Upper lobe of right lung (tissue), 1 donor: ENCODE data around the gene BPIFA3. TPM values are rescaled to one million over a fixed set of nuclear protein-coding genes. Genes with fewer than 3 reads are reported as not detected.

Experiments
- ATAC-seq: fragments of 200-7000 bp; cut with Tn5 transposase; one replicate; pipeline ENCODE4 v1.9.1; 2020; ENCODE audit warnings: mild to moderate bottlenecking, moderate library complexity
- DNase-seq: peaks from one replicate; pipeline ENCODE4 v3.0.0-alpha.2; 2020
- H3K27ac ChIP-seq: fragments of 200-600 bp; one replicate; pipeline ENCODE4 v1.8.0; 2022
- H3K27me3 ChIP-seq: fragments of 200-600 bp; one replicate; pipeline ENCODE4 v1.8.0; 2022; ENCODE audit warnings: mild to moderate bottlenecking
- H3K36me3 ChIP-seq: fragments of 200-600 bp; one replicate; pipeline ENCODE4 v1.8.0; 2022
- H3K4me1 ChIP-seq: fragments of 200-600 bp; one replicate; pipeline ENCODE4 v1.8.0; 2022
- H3K4me3 ChIP-seq: fragments of 200-600 bp; one replicate; pipeline ENCODE4 v1.8.0; 2022; ENCODE audit warnings: mild to moderate bottlenecking
- H3K9me3 ChIP-seq: fragments of 200-600 bp; one replicate; pipeline ENCODE4 v1.8.0; 2022
- CTCF ChIP-seq: fragments of 200-600 bp; IDR thresholded peaks from one replicate; pipeline ENCODE4 v1.8.0; 2022; ENCODE audit warnings: antibody characterized with exemption
- intact Hi-C: fragments of 100-400 bp; cut with DNase I; formaldehyde crosslinking; loops from one replicate; pipeline ENCODE4 v1.11.0; 2022
- total RNA-seq: library from RNA; stranded (reverse); fragmentation: NEBNext Ultra II Directional; extraction: Animal tissue kit (Norgen Biotek cat#: 25700); gene quantifications from one replicate; pipeline ENCODE4 v1.2.1, GENCODE V29; 2021
- donor health status: DM: no; HTN: yes; CAD: no; lungs with severe emphysema.

BPIFA3 gene
- total RNA-seq, 1 donor from 2014 or later, result not detected

DNA sequence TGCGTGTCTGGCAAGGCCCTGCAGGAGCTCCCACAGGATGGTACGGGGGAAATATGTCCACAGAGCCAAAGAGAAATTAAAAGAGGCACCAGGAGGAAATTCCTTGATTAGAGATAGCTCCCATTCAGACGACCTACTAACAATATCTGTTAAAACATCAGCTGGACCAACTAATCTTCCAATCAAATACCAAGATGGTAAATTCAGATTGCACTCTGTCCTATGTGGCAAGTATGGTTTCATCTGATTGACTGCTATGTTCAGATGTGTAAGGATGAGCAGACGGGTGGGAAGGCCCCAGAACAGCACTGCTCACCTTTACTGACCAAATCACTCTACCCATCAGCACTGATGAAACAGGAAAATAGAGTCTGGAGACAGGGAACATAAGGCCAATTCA is 29.7 kb upstream of the BPIFA3 start:
- no peaks in the 10 kb centered on the region for H3K36me3 ChIP-seq

GRCh38 chr20:33188421-33188820 is 28.7 kb upstream of the BPIFA3 start:
- H3K9me3 ChIP-seq, result no peaks in the 10 kb centered on the region
- no peak overlapping the region for H3K4me3 ChIP-seq
- intact Hi-C loops, result no loop called here
- ATAC-seq (no peak), DNase-seq (no peak)
- no peak overlapping the region for H3K27ac ChIP-seq
- H3K36me3 ChIP-seq, result no peaks in the 10 kb centered on the region
- no peak for TF ChIP-seq CTCF
- H3K27me3 ChIP-seq, result no peaks in the 10 kb centered on the region
- H3K4me1 ChIP-seq, result no peaks in the 10 kb centered on the region

More for the DNA sequence above, 29.7 kb upstream of the BPIFA3 start:
- intact Hi-C loops, result no loop called here
- TF ChIP-seq CTCF, result no peak
- DNase-seq (no peak), ATAC-seq (no peak)
- Histone ChIP-seq H3K4me3 (no peak overlapping the region), H3K27ac (no peak overlapping the region), H3K9me3 (no peaks in the 10 kb centered on the region), H3K27me3 (no peaks in the 10 kb centered on the region), H3K4me1 (no peaks in the 10 kb centered on the region)

DNA sequence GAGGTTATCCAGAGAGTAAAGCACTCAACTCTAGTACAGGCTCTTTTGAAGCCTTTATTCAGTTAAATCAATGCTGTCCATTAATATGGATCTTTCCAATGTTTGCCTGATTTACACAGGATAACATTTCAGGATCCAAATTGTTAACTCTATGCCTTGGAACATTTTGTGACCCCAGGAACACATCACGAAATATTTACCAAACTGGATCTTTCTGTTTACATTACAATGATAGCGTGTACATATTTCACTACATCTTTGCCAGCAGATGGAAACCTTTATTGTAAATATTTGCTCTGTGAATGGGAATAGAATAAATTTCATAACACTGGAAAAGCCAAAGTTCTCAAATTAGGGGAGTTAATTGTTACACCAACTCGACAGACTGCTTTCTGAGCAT is 25.7 kb upstream of the BPIFA3 start:
- no peaks in the 10 kb centered on the region for H3K27me3 ChIP-seq
- intact Hi-C loops, result no loop called here
- H3K27ac ChIP-seq, result no peak overlapping the region
- no peaks in the 10 kb centered on the region for H3K36me3 ChIP-seq
- no peak for TF ChIP-seq CTCF
- no peak for ATAC-seq
- no peaks in the 10 kb centered on the region for H3K9me3 ChIP-seq
- DNase-seq, result no peak
- H3K4me1 ChIP-seq, result no peaks in the 10 kb centered on the region
- H3K4me3 ChIP-seq, result no peak overlapping the region

GRCh38 chr20:33191955-33192354 is 25.2 kb upstream of the BPIFA3 start:
- intact Hi-C loops, result no loop called here
- Histone ChIP-seq H3K4me1 (no peaks in the 10 kb centered on the region), H3K27ac (no peak overlapping the region), H3K36me3 (no peaks in the 10 kb centered on the region), H3K9me3 (no peaks in the 10 kb centered on the region), H3K27me3 (no peaks in the 10 kb centered on the region), H3K4me3 (no peak overlapping the region)
- DNase-seq (no peak), ATAC-seq (no peak)
- no peak for TF ChIP-seq CTCF

- no peaks in the 10 kb centered on the region for H3K9me3 ChIP-seq
- H3K27ac ChIP-seq, result no peak overlapping the region
- no peak overlapping the region for H3K4me3 ChIP-seq
- H3K27me3 ChIP-seq, result no peaks in the 10 kb centered on the region
- no peak for TF ChIP-seq CTCF
- no peaks in the 10 kb centered on the region for H3K36me3 ChIP-seq
- H3K4me1 ChIP-seq, result no peaks in the 10 kb centered on the region
- intact Hi-C loops, result no loop called here
- ATAC-seq (no peak), DNase-seq (no peak)
These were observed 24.1 kb upstream of the BPIFA3 start for GRCh38 chr20:33192912-33193501.

- TF ChIP-seq CTCF, result no peak
- no peaks in the 10 kb centered on the region for H3K4me1 ChIP-seq
- DNase-seq (no peak), ATAC-seq (no peak)
- no peaks in the 10 kb centered on the region for H3K9me3 ChIP-seq
- H3K27ac ChIP-seq, result no peak overlapping the region
- H3K36me3 ChIP-seq, result no peaks in the 10 kb centered on the region
- intact Hi-C loops, result no loop called here
- no peak overlapping the region for H3K4me3 ChIP-seq
- H3K27me3 ChIP-seq, result no peaks in the 10 kb centered on the region
These were observed 18.1 kb upstream of the BPIFA3 start for GRCh38 chr20:33199026-33199425.
